Liver (tissue), 3 donors: ENCODE measurements around the gene CRAMP1.
A peak's percentile ranks its signal among the peaks of the same experiment; 100 is the strongest.

Experiments
- FOXA1 ChIP-seq: IDR thresholded peaks from 2 replicates; pipeline ENCODE4 v1.6.1; 2016; ENCODE audit warnings: antibody characterized with exemption
- JUND ChIP-seq, 2 donors: IDR thresholded peaks; 2 replicates each; pipeline ENCODE4 v1.6.1; 2016; ENCODE audit warnings: antibody characterized with exemption in 2 of 2
- NR2F2 ChIP-seq: IDR thresholded peaks from 2 replicates; pipeline ENCODE4 v1.6.1; 2016; ENCODE audit warnings: antibody characterized with exemption
- RAD21 ChIP-seq, 2 donors: IDR thresholded peaks; 2 replicates each; pipeline ENCODE4 v1.6.1; 2016; ENCODE audit warnings: antibody characterized with exemption in 2 of 2, mild to moderate bottlenecking in 2 of 2
- RXRA ChIP-seq, 2 donors: IDR thresholded peaks; 2 replicates each; pipeline ENCODE4 v1.6.1; 2017 to 2018; ENCODE audit warnings: antibody characterized with exemption in 2 of 2, mild to moderate bottlenecking in 1 of 2
- SP1 ChIP-seq: IDR thresholded peaks from 2 replicates; pipeline ENCODE4 v1.6.1; 2018; ENCODE audit warnings: antibody characterized with exemption, mild to moderate bottlenecking
- TAF1 ChIP-seq: conservative IDR thresholded peaks from 2 replicates; pipeline ENCODE4 v1.6.1; 2016; ENCODE audit warnings: antibody characterized with exemption, mild to moderate bottlenecking
- YY1 ChIP-seq: IDR thresholded peaks from 2 replicates; pipeline ENCODE4 v1.6.1; 2016; ENCODE audit warnings: antibody characterized with exemption, mild to moderate bottlenecking
- TF ChIP-seq, protein P1 (sequence below): fragments of 150-350 bp; IDR thresholded peaks from 2 replicates; pipeline ENCODE4 v1.5.1; 2017; ENCODE audit warnings: improper control_type of control experiment, low read depth, low read length; ENCODE audit not compliant: missing input control
- TF ChIP-seq, protein P2 (sequence below): IDR thresholded peaks from 2 replicates; pipeline ENCODE4 v1.6.1; 2016; ENCODE audit warnings: antibody characterized with exemption
- TF ChIP-seq, protein P3 (sequence below): IDR thresholded peaks from 2 replicates; pipeline ENCODE4 v1.6.1; 2016; ENCODE audit warnings: antibody characterized with exemption, mild to moderate bottlenecking
- TF ChIP-seq, protein P4 (sequence below): IDR thresholded peaks from 2 replicates; pipeline ENCODE4 v1.6.1; 2016; ENCODE audit warnings: antibody characterized with exemption
- donor health status: healthy.
- donor health status: healthy.

DNA sequence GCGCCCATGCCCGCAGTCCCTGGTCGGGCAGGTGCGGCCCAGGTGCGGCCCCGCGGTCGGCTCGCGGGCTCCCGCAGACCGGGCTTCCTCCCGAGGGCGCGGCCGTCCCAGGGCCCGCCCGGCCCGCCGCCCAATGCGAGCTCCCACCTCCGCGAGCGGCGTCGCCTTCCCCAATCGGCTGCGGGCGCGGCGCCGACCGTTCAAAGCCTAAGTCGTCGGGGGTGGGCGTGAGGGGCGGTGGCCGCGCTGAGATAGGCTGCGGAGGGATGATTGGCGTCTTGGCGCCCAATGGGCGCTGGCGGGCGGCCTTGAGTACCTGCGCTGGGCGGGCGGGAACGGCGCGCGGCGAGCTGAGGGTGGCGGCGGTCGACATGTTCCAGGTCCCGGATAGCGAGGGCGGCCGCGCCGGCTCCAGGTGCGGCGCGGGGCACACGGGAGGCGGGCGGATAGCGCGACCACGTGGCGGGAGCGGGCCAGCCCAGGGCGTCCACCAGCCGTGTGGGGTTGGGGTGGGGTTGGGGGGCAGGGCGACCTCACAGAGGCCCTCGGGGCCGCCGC, 65.9 kb downstream of the CRAMP1 start, which contains the start of gene JPT2:
- TF ChIP-seq, protein P1, sequence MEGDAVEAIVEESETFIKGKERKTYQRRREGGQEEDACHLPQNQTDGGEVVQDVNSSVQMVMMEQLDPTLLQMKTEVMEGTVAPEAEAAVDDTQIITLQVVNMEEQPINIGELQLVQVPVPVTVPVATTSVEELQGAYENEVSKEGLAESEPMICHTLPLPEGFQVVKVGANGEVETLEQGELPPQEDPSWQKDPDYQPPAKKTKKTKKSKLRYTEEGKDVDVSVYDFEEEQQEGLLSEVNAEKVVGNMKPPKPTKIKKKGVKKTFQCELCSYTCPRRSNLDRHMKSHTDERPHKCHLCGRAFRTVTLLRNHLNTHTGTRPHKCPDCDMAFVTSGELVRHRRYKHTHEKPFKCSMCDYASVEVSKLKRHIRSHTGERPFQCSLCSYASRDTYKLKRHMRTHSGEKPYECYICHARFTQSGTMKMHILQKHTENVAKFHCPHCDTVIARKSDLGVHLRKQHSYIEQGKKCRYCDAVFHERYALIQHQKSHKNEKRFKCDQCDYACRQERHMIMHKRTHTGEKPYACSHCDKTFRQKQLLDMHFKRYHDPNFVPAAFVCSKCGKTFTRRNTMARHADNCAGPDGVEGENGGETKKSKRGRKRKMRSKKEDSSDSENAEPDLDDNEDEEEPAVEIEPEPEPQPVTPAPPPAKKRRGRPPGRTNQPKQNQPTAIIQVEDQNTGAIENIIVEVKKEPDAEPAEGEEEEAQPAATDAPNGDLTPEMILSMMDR: no peak
- TF ChIP-seq YY1: no peak
- no peak for TF ChIP-seq RAD21 (IDR thresholded peaks at IDR 0.05)
- TF ChIP-seq, protein P2, sequence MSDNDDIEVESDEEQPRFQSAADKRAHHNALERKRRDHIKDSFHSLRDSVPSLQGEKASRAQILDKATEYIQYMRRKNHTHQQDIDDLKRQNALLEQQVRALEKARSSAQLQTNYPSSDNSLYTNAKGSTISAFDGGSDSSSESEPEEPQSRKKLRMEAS: no peak
- TF ChIP-seq SP1: peak; percentile 77
- TF ChIP-seq, protein P3, sequence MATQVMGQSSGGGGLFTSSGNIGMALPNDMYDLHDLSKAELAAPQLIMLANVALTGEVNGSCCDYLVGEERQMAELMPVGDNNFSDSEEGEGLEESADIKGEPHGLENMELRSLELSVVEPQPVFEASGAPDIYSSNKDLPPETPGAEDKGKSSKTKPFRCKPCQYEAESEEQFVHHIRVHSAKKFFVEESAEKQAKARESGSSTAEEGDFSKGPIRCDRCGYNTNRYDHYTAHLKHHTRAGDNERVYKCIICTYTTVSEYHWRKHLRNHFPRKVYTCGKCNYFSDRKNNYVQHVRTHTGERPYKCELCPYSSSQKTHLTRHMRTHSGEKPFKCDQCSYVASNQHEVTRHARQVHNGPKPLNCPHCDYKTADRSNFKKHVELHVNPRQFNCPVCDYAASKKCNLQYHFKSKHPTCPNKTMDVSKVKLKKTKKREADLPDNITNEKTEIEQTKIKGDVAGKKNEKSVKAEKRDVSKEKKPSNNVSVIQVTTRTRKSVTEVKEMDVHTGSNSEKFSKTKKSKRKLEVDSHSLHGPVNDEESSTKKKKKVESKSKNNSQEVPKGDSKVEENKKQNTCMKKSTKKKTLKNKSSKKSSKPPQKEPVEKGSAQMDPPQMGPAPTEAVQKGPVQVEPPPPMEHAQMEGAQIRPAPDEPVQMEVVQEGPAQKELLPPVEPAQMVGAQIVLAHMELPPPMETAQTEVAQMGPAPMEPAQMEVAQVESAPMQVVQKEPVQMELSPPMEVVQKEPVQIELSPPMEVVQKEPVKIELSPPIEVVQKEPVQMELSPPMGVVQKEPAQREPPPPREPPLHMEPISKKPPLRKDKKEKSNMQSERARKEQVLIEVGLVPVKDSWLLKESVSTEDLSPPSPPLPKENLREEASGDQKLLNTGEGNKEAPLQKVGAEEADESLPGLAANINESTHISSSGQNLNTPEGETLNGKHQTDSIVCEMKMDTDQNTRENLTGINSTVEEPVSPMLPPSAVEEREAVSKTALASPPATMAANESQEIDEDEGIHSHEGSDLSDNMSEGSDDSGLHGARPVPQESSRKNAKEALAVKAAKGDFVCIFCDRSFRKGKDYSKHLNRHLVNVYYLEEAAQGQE: no peak
- no peak for TF ChIP-seq JUND (IDR thresholded peaks at IDR 0.05)
- TF ChIP-seq RXRA (IDR thresholded peaks at IDR 0.05): no peak
- no peak for TF ChIP-seq FOXA1
- TF ChIP-seq TAF1: no peak
- TF ChIP-seq, protein P4, sequence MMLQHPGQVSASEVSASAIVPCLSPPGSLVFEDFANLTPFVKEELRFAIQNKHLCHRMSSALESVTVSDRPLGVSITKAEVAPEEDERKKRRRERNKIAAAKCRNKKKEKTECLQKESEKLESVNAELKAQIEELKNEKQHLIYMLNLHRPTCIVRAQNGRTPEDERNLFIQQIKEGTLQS: no peak
- no peak for TF ChIP-seq NR2F2
